ENCODE results near the gene GALNT17.

GALNT17 gene

DNA sequence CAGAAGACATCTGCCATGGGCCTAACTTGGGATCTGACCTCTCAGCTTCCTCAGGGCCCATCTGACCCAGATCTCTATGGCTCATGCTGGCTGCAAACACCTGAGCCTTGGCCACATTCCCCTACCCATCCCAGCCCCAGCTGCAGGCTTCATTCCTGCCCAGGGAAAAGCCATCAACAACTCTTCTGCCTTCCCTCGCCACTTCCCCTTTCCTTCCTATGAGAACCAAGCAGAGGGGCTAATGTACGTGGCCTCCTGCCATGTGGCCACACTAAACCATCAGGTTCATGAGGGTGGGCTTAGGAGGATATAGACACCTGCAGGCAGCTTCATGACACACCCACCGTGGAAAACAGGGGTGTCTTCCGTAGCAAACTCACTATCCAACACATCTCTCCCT lies 312.2 kb downstream of the GALNT17 start:
- H2AFZ ChIP-seq (ENCODE audit: low read length, unreplicated experiment): no peak overlapping the region
- no peak overlapping the region for H3K4me3 ChIP-seq (ENCODE audit: low read depth, low read length)
- no peaks in the 10 kb centered on the region for H3K36me3 ChIP-seq (ENCODE audit: insufficient read depth, low read length)
- no peaks in the 10 kb centered on the region for H3K27me3 ChIP-seq (ENCODE audit: insufficient read depth, low read length)
- H3K4me1 ChIP-seq (ENCODE audit: control insufficient read depth, insufficient read depth, low read length, unreplicated experiment): no peaks in the 10 kb centered on the region
- no peak overlapping the region for H3K27ac ChIP-seq (ENCODE audit: low read depth, low read length)
- no peaks in the 10 kb centered on the region for H3K79me2 ChIP-seq (ENCODE audit: control insufficient read depth, insufficient read depth, low read length, unreplicated experiment)

DNA sequence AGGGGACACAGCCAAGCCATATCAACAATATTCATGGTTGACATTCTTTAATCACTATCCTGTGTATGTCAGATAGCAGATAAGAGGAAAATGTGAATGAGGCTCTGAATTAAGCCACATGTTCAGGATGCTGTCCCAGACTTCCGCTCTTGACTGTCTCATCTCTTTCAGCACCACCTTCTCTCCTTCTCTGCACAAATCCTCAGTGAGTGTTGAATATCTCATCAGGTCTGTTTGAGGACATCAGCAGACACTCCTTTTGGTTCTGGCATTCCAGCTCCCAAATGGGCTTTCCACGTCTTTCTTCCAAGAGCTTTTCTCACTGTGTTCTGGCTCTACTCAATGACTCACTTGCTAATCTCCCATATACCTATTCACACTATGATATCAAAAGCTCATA lies 321.7 kb downstream of the GALNT17 start:
- no peaks in the 10 kb centered on the region for H3K36me3 ChIP-seq (ENCODE audit: insufficient read depth, low read length)
- H3K27ac ChIP-seq (ENCODE audit: low read depth, low read length): no peak overlapping the region

DNA sequence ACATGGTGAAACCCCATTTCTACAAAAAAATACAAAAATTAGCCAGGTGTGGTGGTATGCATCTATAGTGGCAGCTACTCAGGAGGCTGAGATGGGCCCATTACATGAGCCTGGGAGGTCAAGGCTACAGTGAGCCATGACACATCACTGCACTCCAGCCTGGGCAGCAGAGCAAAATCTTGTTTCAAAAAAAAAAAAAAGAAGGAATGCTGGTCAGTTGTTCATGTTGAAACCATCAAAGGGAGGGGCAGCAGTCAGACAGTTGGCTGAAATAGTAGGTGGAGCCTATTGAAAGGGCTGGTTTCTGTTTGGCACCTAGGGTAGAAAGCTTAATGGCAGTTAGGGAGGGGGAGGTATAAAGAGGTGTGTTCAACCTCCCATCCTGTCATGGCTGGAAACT lies 323.0 kb downstream of the GALNT17 start:
- no peak overlapping the region for H2AFZ ChIP-seq (ENCODE audit: low read length, unreplicated experiment)
- no peaks in the 10 kb centered on the region for H3K79me2 ChIP-seq (ENCODE audit: control insufficient read depth, insufficient read depth, low read length, unreplicated experiment)
- no peaks in the 10 kb centered on the region for H3K36me3 ChIP-seq (ENCODE audit: insufficient read depth, low read length)
- no peaks in the 10 kb centered on the region for H3K27me3 ChIP-seq (ENCODE audit: insufficient read depth, low read length)
- no peak overlapping the region for H3K4me3 ChIP-seq (ENCODE audit: low read depth, low read length)
- no peaks in the 10 kb centered on the region for H3K4me1 ChIP-seq (ENCODE audit: control insufficient read depth, insufficient read depth, low read length, unreplicated experiment)
- no peak overlapping the region for H3K27ac ChIP-seq (ENCODE audit: low read depth, low read length)

More for the DNA sequence above, 321.7 kb downstream of the GALNT17 start:
- no peaks in the 10 kb centered on the region for H3K4me1 ChIP-seq (ENCODE audit: control insufficient read depth, insufficient read depth, low read length, unreplicated experiment)
- H3K79me2 ChIP-seq (ENCODE audit: control insufficient read depth, insufficient read depth, low read length, unreplicated experiment): no peaks in the 10 kb centered on the region
- H3K27me3 ChIP-seq (ENCODE audit: insufficient read depth, low read length): no peaks in the 10 kb centered on the region
- no peak overlapping the region for H3K4me3 ChIP-seq (ENCODE audit: low read depth, low read length)
- H2AFZ ChIP-seq (ENCODE audit: low read length, unreplicated experiment): no peak overlapping the region

DNA sequence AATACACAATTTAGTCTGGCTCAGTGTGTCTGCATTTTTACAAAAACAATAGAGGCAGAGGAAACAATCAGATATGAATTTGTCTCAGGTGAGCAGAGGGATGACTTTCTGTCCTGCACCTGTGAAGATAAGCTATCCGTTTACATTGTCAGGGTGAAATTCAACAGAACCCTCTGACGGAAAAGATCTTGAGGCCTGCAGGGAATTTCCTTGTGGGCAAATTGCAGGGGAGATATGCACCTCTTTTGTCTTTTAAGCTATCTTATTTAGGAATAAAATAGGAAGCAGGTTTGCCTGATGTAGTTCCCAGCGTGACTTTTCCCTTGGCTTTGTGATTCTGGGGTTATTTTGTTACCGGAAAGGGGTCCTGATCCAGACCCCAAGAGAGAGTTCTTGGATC lies 325.1 kb downstream of the GALNT17 start:
- Histone ChIP-seq H2AFZ (ENCODE audit: low read length, unreplicated experiment) (no peak overlapping the region), H3K4me1 (ENCODE audit: control insufficient read depth, insufficient read depth, low read length, unreplicated experiment) (no peaks in the 10 kb centered on the region), H3K4me3 (ENCODE audit: low read depth, low read length) (no peak overlapping the region), H3K36me3 (ENCODE audit: insufficient read depth, low read length) (no peaks in the 10 kb centered on the region), H3K27ac (ENCODE audit: low read depth, low read length) (no peak overlapping the region), H3K27me3 (ENCODE audit: insufficient read depth, low read length) (no peaks in the 10 kb centered on the region), H3K79me2 (ENCODE audit: control insufficient read depth, insufficient read depth, low read length, unreplicated experiment) (no peaks in the 10 kb centered on the region)

DNA sequence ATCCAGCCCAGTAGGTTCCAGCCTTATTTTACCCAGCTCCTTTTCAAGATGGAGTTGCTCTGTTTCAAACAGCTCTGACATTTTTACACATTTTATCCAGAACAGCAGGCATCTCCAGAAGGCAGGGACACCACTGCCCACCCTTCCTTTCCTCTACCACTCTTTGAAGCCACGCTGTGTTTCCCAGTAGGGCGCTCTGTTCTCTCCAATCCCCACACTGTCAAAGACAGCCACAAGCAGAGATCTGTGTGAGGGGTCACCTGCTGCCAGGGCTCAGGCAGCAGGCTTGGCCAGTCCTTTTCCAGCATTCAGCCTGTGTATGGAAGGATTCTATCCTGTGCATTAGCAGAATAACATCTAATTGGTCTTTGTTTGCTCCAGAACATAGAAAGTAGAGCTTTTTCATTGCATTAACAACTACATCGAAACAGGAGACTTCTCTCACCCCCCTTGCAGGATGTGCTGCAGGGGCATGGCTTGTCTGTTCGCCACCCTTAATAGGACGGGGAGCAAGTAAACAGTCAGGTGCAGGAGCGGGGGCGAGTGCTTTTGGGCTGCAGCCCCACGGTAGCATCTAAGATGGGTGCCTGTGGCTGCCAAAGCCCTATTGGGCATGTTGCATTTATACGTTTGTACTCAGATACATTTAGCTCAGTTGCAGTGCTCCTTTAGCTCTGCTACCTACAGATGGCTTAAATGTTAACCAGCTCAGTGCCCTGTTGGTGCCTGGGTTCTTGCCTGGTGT lies 326.1 kb downstream of the GALNT17 start:
- Histone ChIP-seq H3K79me2 (ENCODE audit: control insufficient read depth, insufficient read depth, low read length, unreplicated experiment) (no peaks in the 10 kb centered on the region), H3K4me1 (ENCODE audit: control insufficient read depth, insufficient read depth, low read length, unreplicated experiment) (no peaks in the 10 kb centered on the region), H2AFZ (ENCODE audit: low read length, unreplicated experiment) (no peak overlapping the region), H3K4me3 (ENCODE audit: low read depth, low read length) (no peak overlapping the region), H3K27ac (ENCODE audit: low read depth, low read length) (no peak overlapping the region), H3K36me3 (ENCODE audit: insufficient read depth, low read length) (no peaks in the 10 kb centered on the region), H3K27me3 (ENCODE audit: insufficient read depth, low read length) (no peaks in the 10 kb centered on the region)

DNA sequence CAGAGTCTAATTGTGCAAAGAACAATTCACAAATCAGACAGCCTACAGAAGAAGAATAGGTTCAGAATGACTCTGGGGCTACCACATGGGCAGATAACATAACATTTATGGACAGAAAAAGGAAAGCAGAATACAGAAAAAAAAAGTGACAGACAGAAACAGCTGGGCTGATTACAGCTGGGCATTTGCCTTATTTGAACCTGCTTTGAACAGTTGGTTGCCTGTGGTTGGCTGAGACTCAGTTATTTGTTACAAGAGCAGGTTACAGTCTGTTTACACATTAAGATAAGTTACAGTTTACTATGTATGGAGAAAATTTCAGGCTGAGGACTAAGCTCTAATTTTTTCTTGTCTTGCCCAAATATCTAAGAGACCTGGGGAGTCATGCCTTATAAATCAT lies 327.2 kb downstream of the GALNT17 start:
- Histone ChIP-seq H3K27ac (ENCODE audit: low read depth, low read length) (no peak overlapping the region), H3K36me3 (ENCODE audit: insufficient read depth, low read length) (no peaks in the 10 kb centered on the region), H3K27me3 (ENCODE audit: insufficient read depth, low read length) (no peaks in the 10 kb centered on the region)

DNA sequence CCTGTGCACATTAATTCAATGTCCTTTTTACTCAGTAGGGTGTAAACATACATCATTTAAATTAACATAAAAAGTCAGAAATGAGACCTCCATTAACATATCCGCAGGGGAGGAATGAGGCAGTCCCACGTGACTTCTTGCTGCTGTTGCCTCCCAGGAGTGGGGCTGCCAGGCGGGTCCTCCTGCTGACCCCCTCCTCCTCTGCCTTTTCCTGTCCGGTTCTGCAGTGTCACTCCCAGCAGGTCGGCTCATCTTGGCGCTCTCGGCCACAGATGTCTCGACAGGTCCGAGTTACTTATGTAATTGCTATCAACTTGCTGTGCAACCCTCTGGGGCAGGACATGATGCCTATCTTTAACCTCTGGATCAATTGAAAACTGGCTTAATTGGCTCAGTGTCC lies 329.6 kb downstream of the GALNT17 start:
- no peaks in the 10 kb centered on the region for H3K27me3 ChIP-seq (ENCODE audit: insufficient read depth, low read length)
- H3K27ac ChIP-seq (ENCODE audit: low read depth, low read length): no peak overlapping the region
- no peaks in the 10 kb centered on the region for H3K4me1 ChIP-seq (ENCODE audit: control insufficient read depth, insufficient read depth, low read length, unreplicated experiment)
- H2AFZ ChIP-seq (ENCODE audit: low read length, unreplicated experiment): no peak overlapping the region
- no peaks in the 10 kb centered on the region for H3K36me3 ChIP-seq (ENCODE audit: insufficient read depth, low read length)
- H3K79me2 ChIP-seq (ENCODE audit: control insufficient read depth, insufficient read depth, low read length, unreplicated experiment): no peaks in the 10 kb centered on the region
- no peak overlapping the region for H3K4me3 ChIP-seq (ENCODE audit: low read depth, low read length)

More for the DNA sequence above, 327.2 kb downstream of the GALNT17 start:
- no peak overlapping the region for H2AFZ ChIP-seq (ENCODE audit: low read length, unreplicated experiment)
- no peak overlapping the region for H3K4me3 ChIP-seq (ENCODE audit: low read depth, low read length)
- no peaks in the 10 kb centered on the region for H3K4me1 ChIP-seq (ENCODE audit: control insufficient read depth, insufficient read depth, low read length, unreplicated experiment)
- H3K79me2 ChIP-seq (ENCODE audit: control insufficient read depth, insufficient read depth, low read length, unreplicated experiment): no peaks in the 10 kb centered on the region

DNA sequence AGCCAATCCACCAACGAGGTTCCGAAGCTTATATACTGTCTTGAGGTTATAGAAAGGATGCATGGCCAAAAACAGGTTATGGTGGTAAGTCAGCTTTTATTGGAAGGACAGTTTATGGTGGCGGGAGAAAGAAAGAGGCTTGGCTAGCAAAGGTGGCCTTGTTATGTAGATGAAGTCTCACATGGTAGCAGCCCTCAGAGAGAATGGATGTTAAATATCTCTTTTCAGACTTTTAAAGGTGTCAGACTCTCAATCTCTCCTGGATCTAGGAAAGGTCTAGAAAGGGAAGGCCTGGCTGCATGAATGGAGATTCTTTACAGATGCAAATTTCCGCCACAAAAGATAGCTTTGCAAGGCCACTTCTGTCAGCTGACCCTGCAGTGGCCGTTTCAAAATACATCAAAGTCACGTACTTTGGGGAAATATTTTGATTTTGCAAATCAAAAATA lies 333.8 kb downstream of the GALNT17 start:
- Histone ChIP-seq H3K4me3 (ENCODE audit: low read depth, low read length) (no peak overlapping the region), H3K79me2 (ENCODE audit: control insufficient read depth, insufficient read depth, low read length, unreplicated experiment) (no peaks in the 10 kb centered on the region), H3K27me3 (ENCODE audit: insufficient read depth, low read length) (no peaks in the 10 kb centered on the region), H2AFZ (ENCODE audit: low read length, unreplicated experiment) (no peak overlapping the region), H3K4me1 (ENCODE audit: control insufficient read depth, insufficient read depth, low read length, unreplicated experiment) (no peaks in the 10 kb centered on the region), H3K36me3 (ENCODE audit: insufficient read depth, low read length) (no peaks in the 10 kb centered on the region), H3K27ac (ENCODE audit: low read depth, low read length) (no peak overlapping the region)

DNA sequence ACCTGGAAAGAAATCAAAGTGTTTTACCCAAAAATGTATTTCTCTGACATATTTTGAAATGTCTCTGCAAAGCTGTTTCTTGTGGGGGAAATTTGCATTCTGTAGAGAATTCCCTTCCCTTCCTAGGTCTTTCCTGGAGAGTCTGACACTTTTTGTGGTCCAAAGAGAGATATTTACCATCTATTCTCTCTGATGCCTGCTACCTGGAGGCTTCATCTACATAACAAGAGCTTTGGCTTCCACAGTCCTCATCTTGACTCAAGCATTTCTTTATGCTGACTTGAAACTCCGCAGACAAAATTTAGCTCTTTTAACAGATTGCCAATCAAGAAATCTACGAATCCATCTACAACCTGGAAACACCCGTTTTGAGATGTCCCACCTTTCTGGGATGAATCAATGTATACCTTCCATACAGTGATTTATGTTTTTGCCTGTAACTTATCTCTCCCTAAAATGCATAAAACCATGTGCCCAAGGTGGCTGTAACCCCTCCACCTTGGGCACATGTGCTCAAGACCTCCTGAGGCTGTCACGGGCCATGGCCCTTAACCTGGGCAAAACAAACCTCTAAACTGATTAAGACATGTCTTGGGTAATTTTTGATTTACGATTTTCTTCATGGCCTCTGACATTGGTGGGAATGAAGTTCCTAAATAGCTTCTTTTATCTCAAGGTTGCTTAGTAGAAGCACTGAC lies 334.7 kb downstream of the GALNT17 start:
- H3K27ac ChIP-seq (ENCODE audit: low read depth, low read length): no peak overlapping the region
- no peaks in the 10 kb centered on the region for H3K4me1 ChIP-seq (ENCODE audit: control insufficient read depth, insufficient read depth, low read length, unreplicated experiment)
- no peak overlapping the region for H3K4me3 ChIP-seq (ENCODE audit: low read depth, low read length)
- no peak overlapping the region for H2AFZ ChIP-seq (ENCODE audit: low read length, unreplicated experiment)
- H3K36me3 ChIP-seq (ENCODE audit: insufficient read depth, low read length): no peaks in the 10 kb centered on the region
- H3K79me2 ChIP-seq (ENCODE audit: control insufficient read depth, insufficient read depth, low read length, unreplicated experiment): no peaks in the 10 kb centered on the region
- H3K27me3 ChIP-seq (ENCODE audit: insufficient read depth, low read length): no peaks in the 10 kb centered on the region

DNA sequence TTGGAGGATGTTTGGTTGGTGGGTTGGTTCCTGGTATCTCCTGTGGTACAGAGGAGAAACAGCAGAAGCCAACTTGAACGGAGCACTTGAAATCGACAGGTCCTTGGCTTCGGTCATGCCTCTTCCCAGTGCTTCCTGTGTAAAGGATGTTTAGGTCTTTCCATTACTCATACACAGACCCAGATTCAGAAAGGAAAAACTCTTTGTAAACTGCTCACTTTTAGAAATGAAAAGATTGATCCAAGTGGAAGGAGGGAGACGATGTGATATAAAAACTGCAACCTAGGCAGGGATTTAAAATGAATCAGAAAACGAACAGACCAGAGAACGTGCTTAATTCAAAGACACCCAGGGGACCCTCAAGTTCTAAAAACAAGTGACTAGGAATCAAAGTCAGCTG lies 338.4 kb downstream of the GALNT17 start:
- H3K36me3 ChIP-seq (ENCODE audit: insufficient read depth, low read length): no peaks in the 10 kb centered on the region
- H3K27me3 ChIP-seq (ENCODE audit: insufficient read depth, low read length): no peaks in the 10 kb centered on the region
- no peak overlapping the region for H3K27ac ChIP-seq (ENCODE audit: low read depth, low read length)
- no peaks in the 10 kb centered on the region for H3K79me2 ChIP-seq (ENCODE audit: control insufficient read depth, insufficient read depth, low read length, unreplicated experiment)
- H2AFZ ChIP-seq (ENCODE audit: low read length, unreplicated experiment): no peak overlapping the region
- H3K4me3 ChIP-seq (ENCODE audit: low read depth, low read length): no peak overlapping the region
- no peaks in the 10 kb centered on the region for H3K4me1 ChIP-seq (ENCODE audit: control insufficient read depth, insufficient read depth, low read length, unreplicated experiment)

DNA sequence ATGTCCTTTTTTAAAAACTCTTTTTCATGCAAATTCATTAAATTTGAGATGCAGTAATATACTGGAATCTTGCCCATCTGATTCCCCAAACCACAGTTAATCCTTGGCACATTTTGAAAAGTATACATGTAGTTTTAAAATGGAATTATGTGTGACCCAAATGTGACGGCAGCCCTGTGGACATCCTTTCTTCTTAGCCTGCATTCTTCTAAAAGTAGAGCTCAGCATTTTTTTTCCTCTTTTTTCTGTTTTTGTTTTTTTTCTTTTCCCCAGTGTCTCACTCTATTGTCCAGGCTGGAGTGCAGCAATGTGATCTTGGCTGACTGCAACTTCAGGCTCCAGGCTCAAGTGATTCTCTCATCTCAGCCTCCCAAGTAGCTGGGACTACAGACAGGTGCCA lies 338.9 kb downstream of the GALNT17 start:
- Histone ChIP-seq H3K27me3 (ENCODE audit: insufficient read depth, low read length) (no peaks in the 10 kb centered on the region), H2AFZ (ENCODE audit: low read length, unreplicated experiment) (no peak overlapping the region), H3K79me2 (ENCODE audit: control insufficient read depth, insufficient read depth, low read length, unreplicated experiment) (no peaks in the 10 kb centered on the region), H3K4me3 (ENCODE audit: low read depth, low read length) (no peak overlapping the region), H3K4me1 (ENCODE audit: control insufficient read depth, insufficient read depth, low read length, unreplicated experiment) (no peaks in the 10 kb centered on the region), H3K36me3 (ENCODE audit: insufficient read depth, low read length) (no peaks in the 10 kb centered on the region), H3K27ac (ENCODE audit: low read depth, low read length) (no peak overlapping the region)
